H1 (cell line): ENCODE data around the gene SAMD14.

ENCODE experiments used
- BACH1 ChIP-seq: IDR thresholded peaks from 2 replicates; pipeline ENCODE4 v1.6.1; 2012; ENCODE audit warnings: low read length, improper control_type of control experiment
- BRCA1 ChIP-seq: IDR thresholded peaks from 2 replicates; pipeline ENCODE4 v1.6.1; 2012; ENCODE audit warnings: low read depth, low read length, improper control_type of control experiment
- CBX8 ChIP-seq: fragments of 300-800, 300-1000 bp; sonication (generic); IDR thresholded peaks from 2 replicates; pipeline ENCODE4 v1.7.1; 2016; ENCODE audit warnings: low read depth, low read length, borderline replicate concordance
- EGR1 ChIP-seq: IDR thresholded peaks from 2 replicates; pipeline ENCODE4 v1.6.1; 2011; ENCODE audit warnings: low read depth, low read length, borderline replicate concordance
- EP300 ChIP-seq, 2 experiments: IDR thresholded peaks; 1 replicate in 1 of 2; 2 replicates in 1 of 2; pipeline ENCODE4 v1.6.1; 2011 to 2012; ENCODE audit warnings: low read depth in 2 of 2, low read length in 2 of 2, mild to moderate bottlenecking in 2 of 2, borderline replicate concordance in 1 of 2, inconsistent platforms in 1 of 2, moderate library complexity in 1 of 2
- GABPA ChIP-seq: IDR thresholded peaks from 2 replicates; pipeline ENCODE4 v1.6.1; 2011; ENCODE audit warnings: mild to moderate bottlenecking, low read length, moderate library complexity, borderline replicate concordance; ENCODE audit not compliant: insufficient read depth
- JUND ChIP-seq: IDR thresholded peaks from 2 replicates; pipeline ENCODE4 v1.6.1; 2011; ENCODE audit warnings: mild to moderate bottlenecking, improper control_type of control experiment, low read length
- NRF1 ChIP-seq: IDR thresholded peaks from 2 replicates; pipeline ENCODE4 v1.6.1; 2011; ENCODE audit warnings: mild to moderate bottlenecking, low read depth, low read length, improper control_type of control experiment
- SP2 ChIP-seq: IDR thresholded peaks from 2 replicates; pipeline ENCODE4 v1.6.1; 2012; ENCODE audit warnings: mild to moderate bottlenecking, low read length, inconsistent platforms
- SUZ12 ChIP-seq: fragments of 200-600 bp; sonication (generic); IDR thresholded peaks from 2 replicates; pipeline ENCODE4 v1.6.1; 2012; ENCODE audit warnings: mild to moderate bottlenecking, inconsistent platforms, low read length, moderate library complexity, mixed read lengths
- YY1 ChIP-seq: IDR thresholded peaks from 2 replicates; pipeline ENCODE4 v1.6.1; 2011; ENCODE audit warnings: low read depth, mild to moderate bottlenecking, low read length
- ZNF274 ChIP-seq: IDR thresholded peaks from 2 replicates; pipeline ENCODE4 v1.7.0; 2012; ENCODE audit warnings: low read length, borderline replicate concordance; ENCODE audit errors: extremely low read depth
- TF ChIP-seq, protein P1 (sequence below), 3 experiments: IDR thresholded peaks; 1 replicate in 2 of 3; 2 replicates in 1 of 3; pipeline versions ENCODE4 v1.5.1 to v1.6.1; 2011; ENCODE audit warnings: low read length in 3 of 3, mild to moderate bottlenecking in 3 of 3, inconsistent platforms in 2 of 3, low read depth in 1 of 3, moderate library complexity in 1 of 3; ENCODE audit not compliant: insufficient read depth in 1 of 3; ENCODE audit errors: control extremely low read depth in 1 of 3
- TF ChIP-seq, protein P2 (sequence below): fragments of 300-600 bp; sonication (generic); IDR thresholded peaks from 2 replicates; pipeline ENCODE4 v1.7.1; 2012; ENCODE audit warnings: low read length, moderate library complexity, mild to moderate bottlenecking, inconsistent platforms; ENCODE audit not compliant: insufficient replicate concordance

DNA sequence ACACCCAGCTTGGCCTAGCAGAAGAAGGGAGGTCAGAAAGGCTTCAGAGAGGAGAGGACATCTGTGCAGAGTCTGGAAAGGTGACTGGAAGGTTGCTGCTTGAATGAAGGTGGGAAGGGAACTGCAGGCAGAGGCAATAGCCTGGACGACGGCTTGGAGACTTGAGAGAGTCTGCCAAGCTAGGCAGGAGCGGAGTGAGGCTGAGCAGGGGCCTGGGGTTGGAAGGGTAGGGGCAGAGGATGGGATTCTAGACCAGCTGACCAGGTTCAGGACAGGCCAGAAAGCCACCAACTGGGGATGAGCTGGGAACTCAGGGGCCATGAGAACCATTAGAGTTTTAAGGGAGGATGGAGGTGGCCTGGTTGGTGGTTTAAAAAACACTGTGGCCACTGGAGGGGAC, 35.5 kb upstream of the SAMD14 start:
- TF ChIP-seq EP300 (IDR thresholded peaks at IDR 0.05; ENCODE audit: borderline replicate concordance in 1 of 2, low read depth in 2 of 2, low read length in 2 of 2) (no peak), YY1 (no peak), SUZ12 (no peak), SP2 (no peak), CBX8 (no peak), EGR1 (no peak), NRF1 (no peak), GABPA (no peak), JUND (no peak), BRCA1 (no peak), BACH1 (no peak), ZNF274 (no peak)
- TF ChIP-seq, protein P1, sequence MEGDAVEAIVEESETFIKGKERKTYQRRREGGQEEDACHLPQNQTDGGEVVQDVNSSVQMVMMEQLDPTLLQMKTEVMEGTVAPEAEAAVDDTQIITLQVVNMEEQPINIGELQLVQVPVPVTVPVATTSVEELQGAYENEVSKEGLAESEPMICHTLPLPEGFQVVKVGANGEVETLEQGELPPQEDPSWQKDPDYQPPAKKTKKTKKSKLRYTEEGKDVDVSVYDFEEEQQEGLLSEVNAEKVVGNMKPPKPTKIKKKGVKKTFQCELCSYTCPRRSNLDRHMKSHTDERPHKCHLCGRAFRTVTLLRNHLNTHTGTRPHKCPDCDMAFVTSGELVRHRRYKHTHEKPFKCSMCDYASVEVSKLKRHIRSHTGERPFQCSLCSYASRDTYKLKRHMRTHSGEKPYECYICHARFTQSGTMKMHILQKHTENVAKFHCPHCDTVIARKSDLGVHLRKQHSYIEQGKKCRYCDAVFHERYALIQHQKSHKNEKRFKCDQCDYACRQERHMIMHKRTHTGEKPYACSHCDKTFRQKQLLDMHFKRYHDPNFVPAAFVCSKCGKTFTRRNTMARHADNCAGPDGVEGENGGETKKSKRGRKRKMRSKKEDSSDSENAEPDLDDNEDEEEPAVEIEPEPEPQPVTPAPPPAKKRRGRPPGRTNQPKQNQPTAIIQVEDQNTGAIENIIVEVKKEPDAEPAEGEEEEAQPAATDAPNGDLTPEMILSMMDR (IDR thresholded peaks at IDR 0.05; ENCODE audit: control extremely low read depth in 1 of 3, insufficient read depth in 1 of 3, low read depth in 1 of 3, low read length in 3 of 3) = no peak
- TF ChIP-seq, protein P2, sequence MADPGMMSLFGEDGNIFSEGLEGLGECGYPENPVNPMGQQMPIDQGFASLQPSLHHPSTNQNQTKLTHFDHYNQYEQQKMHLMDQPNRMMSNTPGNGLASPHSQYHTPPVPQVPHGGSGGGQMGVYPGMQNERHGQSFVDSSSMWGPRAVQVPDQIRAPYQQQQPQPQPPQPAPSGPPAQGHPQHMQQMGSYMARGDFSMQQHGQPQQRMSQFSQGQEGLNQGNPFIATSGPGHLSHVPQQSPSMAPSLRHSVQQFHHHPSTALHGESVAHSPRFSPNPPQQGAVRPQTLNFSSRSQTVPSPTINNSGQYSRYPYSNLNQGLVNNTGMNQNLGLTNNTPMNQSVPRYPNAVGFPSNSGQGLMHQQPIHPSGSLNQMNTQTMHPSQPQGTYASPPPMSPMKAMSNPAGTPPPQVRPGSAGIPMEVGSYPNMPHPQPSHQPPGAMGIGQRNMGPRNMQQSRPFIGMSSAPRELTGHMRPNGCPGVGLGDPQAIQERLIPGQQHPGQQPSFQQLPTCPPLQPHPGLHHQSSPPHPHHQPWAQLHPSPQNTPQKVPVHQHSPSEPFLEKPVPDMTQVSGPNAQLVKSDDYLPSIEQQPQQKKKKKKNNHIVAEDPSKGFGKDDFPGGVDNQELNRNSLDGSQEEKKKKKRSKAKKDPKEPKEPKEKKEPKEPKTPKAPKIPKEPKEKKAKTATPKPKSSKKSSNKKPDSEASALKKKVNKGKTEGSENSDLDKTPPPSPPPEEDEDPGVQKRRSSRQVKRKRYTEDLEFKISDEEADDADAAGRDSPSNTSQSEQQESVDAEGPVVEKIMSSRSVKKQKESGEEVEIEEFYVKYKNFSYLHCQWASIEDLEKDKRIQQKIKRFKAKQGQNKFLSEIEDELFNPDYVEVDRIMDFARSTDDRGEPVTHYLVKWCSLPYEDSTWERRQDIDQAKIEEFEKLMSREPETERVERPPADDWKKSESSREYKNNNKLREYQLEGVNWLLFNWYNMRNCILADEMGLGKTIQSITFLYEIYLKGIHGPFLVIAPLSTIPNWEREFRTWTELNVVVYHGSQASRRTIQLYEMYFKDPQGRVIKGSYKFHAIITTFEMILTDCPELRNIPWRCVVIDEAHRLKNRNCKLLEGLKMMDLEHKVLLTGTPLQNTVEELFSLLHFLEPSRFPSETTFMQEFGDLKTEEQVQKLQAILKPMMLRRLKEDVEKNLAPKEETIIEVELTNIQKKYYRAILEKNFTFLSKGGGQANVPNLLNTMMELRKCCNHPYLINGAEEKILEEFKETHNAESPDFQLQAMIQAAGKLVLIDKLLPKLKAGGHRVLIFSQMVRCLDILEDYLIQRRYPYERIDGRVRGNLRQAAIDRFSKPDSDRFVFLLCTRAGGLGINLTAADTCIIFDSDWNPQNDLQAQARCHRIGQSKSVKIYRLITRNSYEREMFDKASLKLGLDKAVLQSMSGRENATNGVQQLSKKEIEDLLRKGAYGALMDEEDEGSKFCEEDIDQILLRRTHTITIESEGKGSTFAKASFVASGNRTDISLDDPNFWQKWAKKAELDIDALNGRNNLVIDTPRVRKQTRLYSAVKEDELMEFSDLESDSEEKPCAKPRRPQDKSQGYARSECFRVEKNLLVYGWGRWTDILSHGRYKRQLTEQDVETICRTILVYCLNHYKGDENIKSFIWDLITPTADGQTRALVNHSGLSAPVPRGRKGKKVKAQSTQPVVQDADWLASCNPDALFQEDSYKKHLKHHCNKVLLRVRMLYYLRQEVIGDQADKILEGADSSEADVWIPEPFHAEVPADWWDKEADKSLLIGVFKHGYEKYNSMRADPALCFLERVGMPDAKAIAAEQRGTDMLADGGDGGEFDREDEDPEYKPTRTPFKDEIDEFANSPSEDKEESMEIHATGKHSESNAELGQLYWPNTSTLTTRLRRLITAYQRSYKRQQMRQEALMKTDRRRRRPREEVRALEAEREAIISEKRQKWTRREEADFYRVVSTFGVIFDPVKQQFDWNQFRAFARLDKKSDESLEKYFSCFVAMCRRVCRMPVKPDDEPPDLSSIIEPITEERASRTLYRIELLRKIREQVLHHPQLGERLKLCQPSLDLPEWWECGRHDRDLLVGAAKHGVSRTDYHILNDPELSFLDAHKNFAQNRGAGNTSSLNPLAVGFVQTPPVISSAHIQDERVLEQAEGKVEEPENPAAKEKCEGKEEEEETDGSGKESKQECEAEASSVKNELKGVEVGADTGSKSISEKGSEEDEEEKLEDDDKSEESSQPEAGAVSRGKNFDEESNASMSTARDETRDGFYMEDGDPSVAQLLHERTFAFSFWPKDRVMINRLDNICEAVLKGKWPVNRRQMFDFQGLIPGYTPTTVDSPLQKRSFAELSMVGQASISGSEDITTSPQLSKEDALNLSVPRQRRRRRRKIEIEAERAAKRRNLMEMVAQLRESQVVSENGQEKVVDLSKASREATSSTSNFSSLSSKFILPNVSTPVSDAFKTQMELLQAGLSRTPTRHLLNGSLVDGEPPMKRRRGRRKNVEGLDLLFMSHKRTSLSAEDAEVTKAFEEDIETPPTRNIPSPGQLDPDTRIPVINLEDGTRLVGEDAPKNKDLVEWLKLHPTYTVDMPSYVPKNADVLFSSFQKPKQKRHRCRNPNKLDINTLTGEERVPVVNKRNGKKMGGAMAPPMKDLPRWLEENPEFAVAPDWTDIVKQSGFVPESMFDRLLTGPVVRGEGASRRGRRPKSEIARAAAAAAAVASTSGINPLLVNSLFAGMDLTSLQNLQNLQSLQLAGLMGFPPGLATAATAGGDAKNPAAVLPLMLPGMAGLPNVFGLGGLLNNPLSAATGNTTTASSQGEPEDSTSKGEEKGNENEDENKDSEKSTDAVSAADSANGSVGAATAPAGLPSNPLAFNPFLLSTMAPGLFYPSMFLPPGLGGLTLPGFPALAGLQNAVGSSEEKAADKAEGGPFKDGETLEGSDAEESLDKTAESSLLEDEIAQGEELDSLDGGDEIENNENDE = no peak
